Heart left ventricle (tissue), 16 donors: ENCODE measurements around the gene HDAC4. TPM values are rescaled to one million over a fixed set of nuclear protein-coding genes. Genes with fewer than 3 reads are reported as not detected.

Experiments used
- ATAC-seq, 4 donors: fragments of 200-7000 bp; cut with Tn5 transposase; one replicate each; pipeline ENCODE4 v1.9.1; 2020 to 2022; ENCODE audit warnings: moderate library complexity in 4 of 4, mild to moderate bottlenecking in 3 of 4, moderate number of reproducible peaks in 1 of 4
- DNase-seq, 5 donors: peaks; one replicate each; pipeline ENCODE4 v3.0.0-alpha.2; 2020
- H3K27ac ChIP-seq, 12 donors: fragments of 200-600 bp; sonication (generic) in 4 of 12; one replicate each; pipeline versions ENCODE4 v1.5.0 to v1.8.0; 2016 to 2022; ENCODE audit warnings: mild to moderate bottlenecking in 2 of 12
- H3K27me3 ChIP-seq, 9 donors: fragments of 200-600 bp; sonication (generic) in 2 of 9; one replicate each; pipeline versions ENCODE4 v1.5.1 to v1.8.0; 2016 to 2022; ENCODE audit warnings: mild to moderate bottlenecking in 3 of 9
- H3K36me3 ChIP-seq, 9 donors: fragments of 200-600 bp; sonication (generic) in 2 of 9; one replicate each; pipeline versions ENCODE4 v1.5.0 to v1.8.0; 2018 to 2022; ENCODE audit warnings: mild to moderate bottlenecking in 2 of 9
- H3K4me1 ChIP-seq, 12 donors: fragments of 200-600 bp; sonication (generic) in 4 of 12; one replicate each; pipeline versions ENCODE4 v1.5.0 to v1.8.0; 2016 to 2022; ENCODE audit warnings: mild to moderate bottlenecking in 3 of 12
- H3K4me3 ChIP-seq, 12 donors: fragments of 200-600 bp; sonication (generic) in 4 of 12; one replicate each; pipeline versions ENCODE4 v1.5.0 to v1.8.0; 2017 to 2022; ENCODE audit warnings: mild to moderate bottlenecking in 9 of 12, moderate library complexity in 4 of 12
- H3K9me3 ChIP-seq, 12 donors: fragments of 200-600 bp; sonication (generic) in 4 of 12; one replicate each; pipeline versions ENCODE4 v1.5.0 to v1.8.0; 2016 to 2022; ENCODE audit warnings: mild to moderate bottlenecking in 1 of 12
- POLR2A ChIP-seq, 2 donors: fragments of 450-650 bp; IDR thresholded peaks; one replicate each; pipeline ENCODE4 v1.6.1; 2017; ENCODE audit warnings: antibody characterized with exemption in 2 of 2, mild to moderate bottlenecking in 2 of 2, moderate library complexity in 2 of 2
- WGBS, 4 donors: extraction: QIAGEN DNeasy Blood & Tissue Kit in 2 of 4; methylation state at CpG; one replicate each; pipeline versions ENCODE4 v1.1.5 to v1.1.7; 2013 to 2018; 5-methylcytosine and 5-hydroxymethylcytosine counted together
- intact Hi-C, 10 donors: fragments of 100-400 bp; cut with DNase I; formaldehyde crosslinking; loops; one replicate each; pipeline versions ENCODE4 v1.11.1 to v1.14.2; 2022
- polyA plus RNA-seq, 2 donors: library from polyadenylated mRNA; stranded (reverse); fragments of 200-250 nt; gene quantifications; one replicate each; pipeline ENCODE4 v1.2.3, GENCODE V29; 2013
- total RNA-seq, 9 donors: library from RNA; depleted of rRNA in 2 of 9; stranded (reverse); fragments of >200 nt in 2 of 9; fragmentation: NEBNext Ultra II Directional in 3 of 9; extraction: Animal tissue kit (Norgen Biotek cat#: 25700) in 3 of 9; gene quantifications; one replicate each; pipeline versions ENCODE4 v1.1.0 to v1.2.4, GENCODE V29; 2016 to 2023
- TF ChIP-seq, protein P1 (sequence below), 12 donors: fragments of 200-600 bp; sonication (generic) in 4 of 12; IDR thresholded peaks; one replicate each; pipeline versions ENCODE4 v1.5.0 to v1.8.0; 2018 to 2022; ENCODE audit warnings: antibody characterized with exemption in 12 of 12, mild to moderate bottlenecking in 5 of 12
- donor health status: ischemic (EF 13 %, LVEDD 7.1; RV severe dilation, severe dysfunction).
- donor health status: healthy with polysubstance abuse.
- donor health status: DM: no; HTN: yes; CAD: no.
- donor health status: DM: no; HTN: no; CAD: no.
- donor health status: ischemic (EF 25% LVEDD 6.9; RV normal size, moderate dysfunction).
- donor health status: ischemic (EF 25% LVEDD 5.7; RV mildly dilated, moderate dysfunction).
- donor health status: healthy.
- donor health status: DM: yes; HTN: yes; CAD: no.
- donor health status: ischemic (EF 35%, LVEDD 5.7; RV mildly dilated, moderate dysfunction).
- donor health status: nonischemic (EF 11% LVEDD 7.7; RV severe dilation, severe dysfunction).
- donor health status: DM: yes; HTN: yes; CAD: no.
- donor health status: PGD.
- donor health status: ischemic (EF 29% LVEDD 5.4; RV normal size, mild dysfunction).
- donor health status: nonischemic (EF 23%, LVEDD 6.1; RV moderate dilation, normal function).

The HDAC4 gene
- total and polyA plus RNA-seq, 11 donors = 13.9 to 37.6 (median 27.5) TPM

DNA sequence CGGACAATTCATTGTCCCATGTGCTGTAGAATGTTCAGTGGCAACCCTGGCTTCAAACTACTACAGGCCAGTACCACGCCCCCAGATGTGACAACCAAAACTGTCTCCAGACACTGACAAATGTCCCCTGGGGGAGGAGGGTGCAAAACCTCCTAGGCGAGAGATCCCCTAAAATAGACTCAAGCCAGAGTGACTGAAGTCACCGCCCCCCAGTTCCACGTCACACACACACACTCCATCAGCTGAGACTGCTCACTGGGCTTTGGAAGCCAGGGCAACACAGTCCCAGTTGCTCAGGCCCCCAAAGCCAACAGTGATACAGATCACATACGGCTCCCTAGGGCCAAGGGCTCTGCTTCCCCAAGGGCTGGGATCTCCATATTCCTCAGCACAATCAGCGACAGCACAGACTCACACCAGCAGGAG is 19.1 kb downstream of the HDAC4 start:
- peak in 3 of 4 donors; percentile 21 to 62 (median 25) for ATAC-seq
- Histone ChIP-seq H3K27ac (no peak overlapping the region), H3K36me3 (peaks cover 0 to 7% (median 0%) of the 10 kb centered on the region in 9 donors), H3K9me3 (no peaks in the 10 kb centered on the region), H3K27me3 (no peaks in the 10 kb centered on the region), H3K4me3 (peak overlapping the region in 1 of 12 donors; percentile 38), H3K4me1 (peaks cover 0 to 34% (median 17%) of the 10 kb centered on the region in 12 donors)
- peak in 2 of 5 donors; percentile 18 to 45 for DNase-seq
- 63 to 74% (median 71%) methylated on average over 7 of the region's 7 CpGs for WGBS, 4 donors
- intact Hi-C loops = no loop called here
- no peak for TF ChIP-seq POLR2A (IDR thresholded peaks at IDR 0.05)
- TF ChIP-seq, protein P1, sequence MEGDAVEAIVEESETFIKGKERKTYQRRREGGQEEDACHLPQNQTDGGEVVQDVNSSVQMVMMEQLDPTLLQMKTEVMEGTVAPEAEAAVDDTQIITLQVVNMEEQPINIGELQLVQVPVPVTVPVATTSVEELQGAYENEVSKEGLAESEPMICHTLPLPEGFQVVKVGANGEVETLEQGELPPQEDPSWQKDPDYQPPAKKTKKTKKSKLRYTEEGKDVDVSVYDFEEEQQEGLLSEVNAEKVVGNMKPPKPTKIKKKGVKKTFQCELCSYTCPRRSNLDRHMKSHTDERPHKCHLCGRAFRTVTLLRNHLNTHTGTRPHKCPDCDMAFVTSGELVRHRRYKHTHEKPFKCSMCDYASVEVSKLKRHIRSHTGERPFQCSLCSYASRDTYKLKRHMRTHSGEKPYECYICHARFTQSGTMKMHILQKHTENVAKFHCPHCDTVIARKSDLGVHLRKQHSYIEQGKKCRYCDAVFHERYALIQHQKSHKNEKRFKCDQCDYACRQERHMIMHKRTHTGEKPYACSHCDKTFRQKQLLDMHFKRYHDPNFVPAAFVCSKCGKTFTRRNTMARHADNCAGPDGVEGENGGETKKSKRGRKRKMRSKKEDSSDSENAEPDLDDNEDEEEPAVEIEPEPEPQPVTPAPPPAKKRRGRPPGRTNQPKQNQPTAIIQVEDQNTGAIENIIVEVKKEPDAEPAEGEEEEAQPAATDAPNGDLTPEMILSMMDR (IDR thresholded peaks at IDR 0.05) = no peak

GRCh38 chr2:239380831-239381708 is 19.8 kb downstream of the HDAC4 start:
- peak overlapping the region in 6 of 12 donors; percentile 7 to 38 (median 22) for H3K4me3 ChIP-seq
- peak in 1 of 4 donors; percentile 55 for ATAC-seq
- intact Hi-C loops = no loop called here

DNA sequence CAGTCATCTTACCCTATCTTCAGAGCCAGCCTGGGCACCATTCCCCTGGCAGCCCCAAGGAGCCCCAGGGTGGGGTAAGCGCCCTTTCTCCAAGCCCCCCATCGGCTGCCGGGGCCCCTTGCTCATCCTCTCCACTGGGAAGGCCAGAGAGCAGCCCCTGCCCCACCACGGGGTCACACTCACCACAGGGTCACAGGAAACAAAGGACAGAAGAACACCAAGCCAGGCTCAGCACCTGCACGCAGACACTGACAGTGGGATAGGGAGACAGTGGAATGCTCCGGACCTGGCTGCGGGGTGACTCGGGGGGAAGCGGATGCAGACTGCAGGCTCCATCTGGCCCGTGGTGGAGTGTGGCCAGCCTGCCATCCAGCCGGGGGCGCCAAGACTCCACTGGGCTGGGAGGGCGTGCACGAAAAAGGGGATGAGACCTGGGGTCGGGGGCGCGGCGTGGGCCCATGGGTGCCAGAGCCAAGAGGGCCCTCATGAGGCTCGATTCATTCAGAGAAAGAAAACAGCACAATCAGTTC is 21.1 kb downstream of the HDAC4 start:
- Histone ChIP-seq H3K27me3 (no peaks in the 10 kb centered on the region), H3K9me3 (no peaks in the 10 kb centered on the region), H3K27ac (peak overlapping the region in 1 of 12 donors; percentile 2), H3K4me3 (no peak overlapping the region), H3K4me1 (peaks cover 0 to 43% (median 18%) of the 10 kb centered on the region in 12 donors), H3K36me3 (peaks cover 0 to 12% (median 0%) of the 10 kb centered on the region in 9 donors)
- DNase-seq = peak in 2 of 5 donors; percentile 15 to 56
- intact Hi-C loops = no loop called here
- TF ChIP-seq, protein P1 (IDR thresholded peaks at IDR 0.05) = no peak
- no peak for TF ChIP-seq POLR2A (IDR thresholded peaks at IDR 0.05)
- ATAC-seq = no peak
- WGBS, 4 donors = 92 to 94% (median 94%) methylated on average over 19 of the region's 19 CpGs

More at GRCh38 chr2:239380831-239381708, 19.8 kb downstream of the HDAC4 start:
- H3K9me3 ChIP-seq = no peaks in the 10 kb centered on the region
- 58 to 79% (median 61%) methylated on average over 30 of the region's 30 CpGs for WGBS, 4 donors
- H3K36me3 ChIP-seq = peaks cover 0 to 7% (median 0%) of the 10 kb centered on the region in 9 donors
- no peak for TF ChIP-seq POLR2A (IDR thresholded peaks at IDR 0.05)
- TF ChIP-seq, protein P1 (IDR thresholded peaks at IDR 0.05) = no peak
- DNase-seq = peak in 2 of 5 donors; percentile 17 to 25
- no peaks in the 10 kb centered on the region for H3K27me3 ChIP-seq
- H3K4me1 ChIP-seq = peaks cover 0 to 34% (median 17%) of the 10 kb centered on the region in 12 donors
- H3K27ac ChIP-seq = peak overlapping the region in 1 of 12 donors; percentile 44
